Measurements from ENCODE around the gene FAM221A. TPM values are rescaled to one million over a fixed set of nuclear protein-coding genes. Genes with fewer than 3 reads are reported as not detected.
A peak's percentile ranks its signal among the peaks of the same experiment; 100 is the strongest.

FAM221A gene
- 1.2 TPM for polyA plus RNA-seq (2012; ENCODE audit: insufficient read depth, insufficient read length, low read depth)

- H3K9me3 ChIP-seq: no peaks in the 10 kb centered on the region
- DNase-seq: peak; percentile 85
- no peaks in the 10 kb centered on the region for H3K36me3 ChIP-seq
- H3K4me3 ChIP-seq (ENCODE audit: low read depth, low read length): peak within 1 kb of the TSS; percentile 18
- peaks cover 2% of the 10 kb centered on the region for H3K27me3 ChIP-seq
- TF ChIP-seq CTCF (IDR thresholded peaks at IDR 0.05; ENCODE audit: low read depth, low read length): peak; percentile 58
- H3K4me1 ChIP-seq: no peaks in the 10 kb centered on the region
These were observed at the start of gene FAM221A for GRCh38 chr7:23679898-23680413. Gene FAM221A (plus strand): TSS chr7:23680199. CDS start chr7:23680219, 20 bp downstream.

- Histone ChIP-seq H3K4me1 (no peaks in the 10 kb centered on the region), H3K36me3 (no peaks in the 10 kb centered on the region), H3K4me3 (ENCODE audit: low read depth, low read length) (no peak overlapping the region), H3K9me3 (no peaks in the 10 kb centered on the region), H3K27me3 (no peaks in the 10 kb centered on the region)
- TF ChIP-seq CTCF (IDR thresholded peaks at IDR 0.05; ENCODE audit: low read depth, low read length): no peak
- no peak for DNase-seq
These were observed 46.6 kb upstream of the FAM221A start for GRCh38 chr7:23633417-23633816.

GRCh38 chr7:23645822-23646221 is 34.2 kb upstream of the FAM221A start:
- TF ChIP-seq CTCF (IDR thresholded peaks at IDR 0.05; ENCODE audit: low read depth, low read length): no peak
- no peak for DNase-seq
- Histone ChIP-seq H3K4me3 (ENCODE audit: low read depth, low read length) (no peak overlapping the region), H3K4me1 (no peaks in the 10 kb centered on the region), H3K9me3 (no peaks in the 10 kb centered on the region), H3K36me3 (no peaks in the 10 kb centered on the region), H3K27me3 (no peaks in the 10 kb centered on the region)

GRCh38 chr7:23653942-23654341 is 26.1 kb upstream of the FAM221A start:
- no peaks in the 10 kb centered on the region; the same call in 1 of the 2 replicates for H3K9me3 ChIP-seq
- no peaks in the 10 kb centered on the region for H3K36me3 ChIP-seq
- no peaks in the 10 kb centered on the region for H3K27me3 ChIP-seq
- no peaks in the 10 kb centered on the region for H3K4me1 ChIP-seq
- TF ChIP-seq CTCF (IDR thresholded peaks at IDR 0.05; ENCODE audit: low read depth, low read length): no peak
- H3K4me3 ChIP-seq (ENCODE audit: low read depth, low read length): no peak overlapping the region
- DNase-seq: no peak

- Histone ChIP-seq H3K36me3 (no peaks in the 10 kb centered on the region), H3K4me3 (ENCODE audit: low read depth, low read length) (no peak overlapping the region), H3K27me3 (no peaks in the 10 kb centered on the region), H3K9me3 (no peaks in the 10 kb centered on the region; the same call in 1 of the 2 replicates), H3K4me1 (no peaks in the 10 kb centered on the region)
- DNase-seq: peak; percentile 43
- peak; percentile 66 for TF ChIP-seq CTCF (IDR thresholded peaks at IDR 0.05; ENCODE audit: low read depth, low read length)
These were observed 25.5 kb upstream of the FAM221A start for GRCh38 chr7:23654508-23654907.

GRCh38 chr7:23655433-23655832 is 24.6 kb upstream of the FAM221A start:
- Histone ChIP-seq H3K27me3 (no peaks in the 10 kb centered on the region), H3K9me3 (no peaks in the 10 kb centered on the region; the same call in 1 of the 2 replicates), H3K36me3 (no peaks in the 10 kb centered on the region), H3K4me3 (ENCODE audit: low read depth, low read length) (no peak overlapping the region), H3K4me1 (no peaks in the 10 kb centered on the region)
- DNase-seq: no peak
- TF ChIP-seq CTCF (IDR thresholded peaks at IDR 0.05; ENCODE audit: low read depth, low read length): no peak
